Measurements from ENCODE around the gene ITGA2B.

DNA sequence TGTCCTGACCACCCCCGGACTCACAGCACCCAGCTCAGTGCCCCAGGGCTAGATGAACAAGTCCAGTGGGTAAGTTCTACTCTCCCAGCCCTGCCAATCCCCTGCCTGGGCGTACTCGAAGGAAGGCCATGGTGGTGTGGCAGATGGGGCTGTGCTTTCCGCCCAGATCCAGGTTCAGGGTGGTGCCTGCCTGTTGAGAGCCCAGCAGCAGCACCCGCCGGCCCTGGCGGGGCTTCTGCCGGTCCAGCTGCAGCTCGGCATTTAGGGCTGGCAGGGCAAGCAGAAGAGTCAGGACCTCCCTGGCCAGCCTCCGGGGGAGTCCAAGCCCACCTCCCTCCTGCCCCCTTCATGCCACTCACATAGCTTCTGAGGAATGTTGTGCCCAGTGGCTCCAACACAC lies 9.6 kb downstream of the ITGA2B start:
- TF ChIP-seq, protein P1, sequence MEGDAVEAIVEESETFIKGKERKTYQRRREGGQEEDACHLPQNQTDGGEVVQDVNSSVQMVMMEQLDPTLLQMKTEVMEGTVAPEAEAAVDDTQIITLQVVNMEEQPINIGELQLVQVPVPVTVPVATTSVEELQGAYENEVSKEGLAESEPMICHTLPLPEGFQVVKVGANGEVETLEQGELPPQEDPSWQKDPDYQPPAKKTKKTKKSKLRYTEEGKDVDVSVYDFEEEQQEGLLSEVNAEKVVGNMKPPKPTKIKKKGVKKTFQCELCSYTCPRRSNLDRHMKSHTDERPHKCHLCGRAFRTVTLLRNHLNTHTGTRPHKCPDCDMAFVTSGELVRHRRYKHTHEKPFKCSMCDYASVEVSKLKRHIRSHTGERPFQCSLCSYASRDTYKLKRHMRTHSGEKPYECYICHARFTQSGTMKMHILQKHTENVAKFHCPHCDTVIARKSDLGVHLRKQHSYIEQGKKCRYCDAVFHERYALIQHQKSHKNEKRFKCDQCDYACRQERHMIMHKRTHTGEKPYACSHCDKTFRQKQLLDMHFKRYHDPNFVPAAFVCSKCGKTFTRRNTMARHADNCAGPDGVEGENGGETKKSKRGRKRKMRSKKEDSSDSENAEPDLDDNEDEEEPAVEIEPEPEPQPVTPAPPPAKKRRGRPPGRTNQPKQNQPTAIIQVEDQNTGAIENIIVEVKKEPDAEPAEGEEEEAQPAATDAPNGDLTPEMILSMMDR (IDR thresholded peaks at IDR 0.05; ENCODE audit: poor library complexity) = no peak
- TF ChIP-seq EZH2 (IDR thresholded peaks at IDR 0.05; ENCODE audit: borderline replicate concordance) = no peak

All from hepatocyte (in vitro differentiated cells).